WTC11 (cell line): ENCODE results near the gene FBXL13. TPM values are rescaled to one million over a fixed set of nuclear protein-coding genes. Genes with fewer than 3 reads are reported as not detected.

Experiments used
- ATAC-seq: fragments of 200-7000 bp; cut with Tn5 transposase; 2 replicates; pipeline ENCODE4 v1.10.0; 2021; ENCODE audit warnings: mild to moderate bottlenecking, moderate library complexity
- CTCF ChIA-PET: fragments of 300-600 bp; sonication (Branson Sonifier 250); formaldehyde crosslinking; loops from one replicate; lab custom pipeline; 2021; ENCODE audit warnings: antibody characterized with exemption; lab: Charles Lee
- POLR2A ChIA-PET: fragments of 350-600 bp; sonication (Branson Sonifier 250); formaldehyde crosslinking; loops from one replicate; lab custom pipeline; 2021; ENCODE audit warnings: antibody characterized with exemption; lab: Charles Lee
- DNase-seq: peaks from one replicate; pipeline ENCODE4 v3.0.0; 2021; ENCODE audit warnings: low spot score
- H3K27ac Mint-ChIP-seq: 2 replicates; pipeline ENCODE4 v1.8.0; 2021; ENCODE audit warnings: mixed read lengths
- H3K27me3 Mint-ChIP-seq: 2 replicates; pipeline ENCODE4 v1.8.0; 2021; ENCODE audit warnings: low read depth, mild to moderate bottlenecking, moderate library complexity, mixed read lengths
- H3K36me3 Mint-ChIP-seq: 2 replicates; pipeline ENCODE4 v1.8.0; 2021; ENCODE audit warnings: mixed read lengths
- H3K4me1 Mint-ChIP-seq: 2 replicates; pipeline ENCODE4 v1.8.0; 2022; ENCODE audit warnings: mixed read lengths
- H3K4me3 Mint-ChIP-seq: 2 replicates; pipeline ENCODE4 v1.8.0; 2021; ENCODE audit warnings: mild to moderate bottlenecking, moderate library complexity, mixed read lengths
- H3K9me3 Mint-ChIP-seq: 2 replicates; pipeline ENCODE4 v1.8.0; 2021; ENCODE audit warnings: mixed read lengths
- ATF2 ChIP-seq: sonication (generic); formaldehyde crosslinking; IDR thresholded peaks from 2 replicates; pipeline ENCODE4 v1.8.1; 2022; ENCODE audit warnings: low read depth, missing genetic modification reagents, borderline replicate concordance
- CREB1 ChIP-seq: sonication (generic); formaldehyde crosslinking; IDR thresholded peaks from 2 replicates; pipeline ENCODE4 v1.8.0; 2023; ENCODE audit warnings: mild to moderate bottlenecking, missing genetic modification reagents
- ELF4 ChIP-seq: sonication (generic); formaldehyde crosslinking; IDR thresholded peaks from 2 replicates; pipeline ENCODE4 v1.8.1; 2022; ENCODE audit warnings: low read depth, mild to moderate bottlenecking, moderate library complexity, missing genetic modification reagents
- GABPB1 ChIP-seq: sonication (generic); formaldehyde crosslinking; IDR thresholded peaks from 2 replicates; pipeline ENCODE4 v1.8.1; 2023; ENCODE audit warnings: mild to moderate bottlenecking, missing genetic modification reagents
- GTF2I ChIP-seq: fragments of 250-450 bp; sonication (Bioruptor Pico); conservative IDR thresholded peaks from 2 replicates; pipeline ENCODE4 v1.4.0; 2021; ENCODE audit warnings: mild to moderate bottlenecking
- MLX ChIP-seq: sonication (generic); formaldehyde crosslinking; IDR thresholded peaks from 2 replicates; pipeline ENCODE4 v1.8.1; 2023; ENCODE audit warnings: mild to moderate bottlenecking, missing genetic modification reagents, moderate library complexity
- SP1 ChIP-seq: sonication (generic); formaldehyde crosslinking; conservative IDR thresholded peaks from 2 replicates; pipeline ENCODE4 v1.8.1; 2022; ENCODE audit warnings: missing genetic modification reagents
- ZNF263 ChIP-seq: sonication (generic); formaldehyde crosslinking; IDR thresholded peaks from 2 replicates; pipeline ENCODE4 v1.8.1; 2022; ENCODE audit warnings: low read depth, mild to moderate bottlenecking, moderate library complexity, missing genetic modification reagents
- ZNF281 ChIP-seq: sonication (generic); formaldehyde crosslinking; IDR thresholded peaks from 2 replicates; pipeline ENCODE4 v1.8.0; 2023; ENCODE audit warnings: mild to moderate bottlenecking, missing genetic modification reagents
- ZNF396 ChIP-seq: fragments of 250-450 bp; sonication (Bioruptor Pico); IDR thresholded peaks from 2 replicates; pipeline ENCODE4 v1.8.0; 2021; ENCODE audit warnings: mild to moderate bottlenecking, moderate library complexity, borderline replicate concordance
- total RNA-seq: library from RNA; stranded (reverse); gene quantifications from 3 replicates; pipeline ENCODE4 v1.2.3, GENCODE V29; 2021
- TF ChIP-seq, protein P1 (sequence below): sonication (generic); formaldehyde crosslinking; IDR thresholded peaks from 2 replicates; pipeline ENCODE4 v1.8.0; 2022; ENCODE audit warnings: mild to moderate bottlenecking, missing genetic modification reagents
- TF ChIP-seq, protein P2 (sequence below): sonication (generic); formaldehyde crosslinking; conservative IDR thresholded peaks from 2 replicates; pipeline ENCODE4 v1.8.1; 2023; ENCODE audit warnings: mild to moderate bottlenecking, low read depth, missing genetic modification reagents, moderate library complexity
- TF ChIP-seq, protein P3 (sequence below): sonication (generic); formaldehyde crosslinking; IDR thresholded peaks from 2 replicates; pipeline ENCODE4 v1.8.1; 2022; ENCODE audit warnings: missing genetic modification reagents, borderline replicate concordance

Gene FBXL13
- total RNA-seq, 1 experiment from 2014 or later = 1.7 TPM

- no peak overlapping the region for H3K4me3 Mint-ChIP-seq
- TF ChIP-seq MLX (CRISPR knock-in tag) = no peak
- TF ChIP-seq ZNF263 = no peak
- no peak for TF ChIP-seq ZNF396
- no peak for TF ChIP-seq CREB1
- TF ChIP-seq, protein P1, sequence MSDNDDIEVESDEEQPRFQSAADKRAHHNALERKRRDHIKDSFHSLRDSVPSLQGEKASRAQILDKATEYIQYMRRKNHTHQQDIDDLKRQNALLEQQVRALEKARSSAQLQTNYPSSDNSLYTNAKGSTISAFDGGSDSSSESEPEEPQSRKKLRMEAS (CRISPR knock-in tag) = no peak
- TF ChIP-seq ZNF281 (CRISPR knock-in tag) = no peak
- TF ChIP-seq, all 79 proteins: peak for 0
- Mint-ChIP-seq H3K27ac (no peak overlapping the region), H3K27me3 (no peaks in the 10 kb centered on the region), H3K36me3 (no peaks in the 10 kb centered on the region), H3K4me1 (no peaks in the 10 kb centered on the region), H3K9me3 (peaks cover 6% of the 10 kb centered on the region)
- no peak for ATAC-seq
- ChIA-PET CTCF (no interaction called here), POLR2A (no interaction called here)
- no peak for DNase-seq
These were observed 225.5 kb downstream of the FBXL13 start for GRCh38 chr7:102849079-102849478.

DNA sequence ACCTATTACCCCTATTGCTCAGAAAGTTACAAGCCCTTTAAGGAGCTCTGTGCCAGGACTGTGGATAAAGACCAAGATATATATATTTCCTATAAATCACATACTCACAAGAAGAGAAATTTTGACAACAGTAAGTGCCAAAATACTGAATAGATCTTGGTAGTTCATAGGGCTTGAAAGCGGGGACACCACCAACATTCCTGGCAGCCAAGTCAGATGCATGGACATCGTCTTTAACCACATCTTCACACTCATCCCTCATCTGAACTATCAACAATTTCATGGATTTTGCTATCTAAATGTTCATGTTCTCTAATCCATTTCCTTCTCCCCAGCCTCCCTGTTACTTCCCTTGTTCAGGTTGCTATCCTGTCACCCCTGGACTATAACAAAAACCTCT, 229.2 kb downstream of the FBXL13 start:
- Mint-ChIP-seq H3K36me3 (no peaks in the 10 kb centered on the region), H3K4me1 (no peaks in the 10 kb centered on the region), H3K9me3 (no peaks in the 10 kb centered on the region), H3K27ac (no peak overlapping the region), H3K27me3 (no peaks in the 10 kb centered on the region), H3K4me3 (no peak overlapping the region)
- no peak for ATAC-seq
- no peak for TF ChIP-seq ELF4 (CRISPR knock-in tag)
- no peak for TF ChIP-seq GTF2I
- no peak for TF ChIP-seq ATF2 (CRISPR knock-in tag)
- no peak for TF ChIP-seq GABPB1 (CRISPR knock-in tag)
- TF ChIP-seq, protein P2, sequence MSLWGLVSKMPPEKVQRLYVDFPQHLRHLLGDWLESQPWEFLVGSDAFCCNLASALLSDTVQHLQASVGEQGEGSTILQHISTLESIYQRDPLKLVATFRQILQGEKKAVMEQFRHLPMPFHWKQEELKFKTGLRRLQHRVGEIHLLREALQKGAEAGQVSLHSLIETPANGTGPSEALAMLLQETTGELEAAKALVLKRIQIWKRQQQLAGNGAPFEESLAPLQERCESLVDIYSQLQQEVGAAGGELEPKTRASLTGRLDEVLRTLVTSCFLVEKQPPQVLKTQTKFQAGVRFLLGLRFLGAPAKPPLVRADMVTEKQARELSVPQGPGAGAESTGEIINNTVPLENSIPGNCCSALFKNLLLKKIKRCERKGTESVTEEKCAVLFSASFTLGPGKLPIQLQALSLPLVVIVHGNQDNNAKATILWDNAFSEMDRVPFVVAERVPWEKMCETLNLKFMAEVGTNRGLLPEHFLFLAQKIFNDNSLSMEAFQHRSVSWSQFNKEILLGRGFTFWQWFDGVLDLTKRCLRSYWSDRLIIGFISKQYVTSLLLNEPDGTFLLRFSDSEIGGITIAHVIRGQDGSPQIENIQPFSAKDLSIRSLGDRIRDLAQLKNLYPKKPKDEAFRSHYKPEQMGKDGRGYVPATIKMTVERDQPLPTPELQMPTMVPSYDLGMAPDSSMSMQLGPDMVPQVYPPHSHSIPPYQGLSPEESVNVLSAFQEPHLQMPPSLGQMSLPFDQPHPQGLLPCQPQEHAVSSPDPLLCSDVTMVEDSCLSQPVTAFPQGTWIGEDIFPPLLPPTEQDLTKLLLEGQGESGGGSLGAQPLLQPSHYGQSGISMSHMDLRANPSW (CRISPR knock-in tag) = no peak
- ChIA-PET POLR2A (no interaction called here), CTCF (no interaction called here)
- no peak for DNase-seq

DNA sequence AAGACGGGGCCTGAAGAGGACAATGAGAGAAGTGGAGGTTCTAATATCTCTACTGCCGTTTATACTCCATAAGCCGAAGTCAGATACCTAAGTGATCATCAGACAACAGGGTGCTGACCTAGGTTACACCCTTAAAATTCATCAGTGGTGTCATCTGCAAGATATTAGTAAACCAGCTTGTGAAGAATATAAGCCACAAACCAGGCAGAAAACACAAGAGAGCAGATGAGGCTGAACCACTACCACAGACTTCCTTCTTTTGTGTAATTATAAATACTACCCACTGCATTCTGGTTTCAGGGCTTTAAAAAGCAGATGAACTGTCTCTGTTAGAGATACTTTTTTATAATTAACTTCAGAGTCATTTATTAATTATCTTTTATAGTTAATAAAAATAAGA, 230.7 kb downstream of the FBXL13 start:
- no peaks in the 10 kb centered on the region for H3K27me3 Mint-ChIP-seq
- TF ChIP-seq, protein P3, sequence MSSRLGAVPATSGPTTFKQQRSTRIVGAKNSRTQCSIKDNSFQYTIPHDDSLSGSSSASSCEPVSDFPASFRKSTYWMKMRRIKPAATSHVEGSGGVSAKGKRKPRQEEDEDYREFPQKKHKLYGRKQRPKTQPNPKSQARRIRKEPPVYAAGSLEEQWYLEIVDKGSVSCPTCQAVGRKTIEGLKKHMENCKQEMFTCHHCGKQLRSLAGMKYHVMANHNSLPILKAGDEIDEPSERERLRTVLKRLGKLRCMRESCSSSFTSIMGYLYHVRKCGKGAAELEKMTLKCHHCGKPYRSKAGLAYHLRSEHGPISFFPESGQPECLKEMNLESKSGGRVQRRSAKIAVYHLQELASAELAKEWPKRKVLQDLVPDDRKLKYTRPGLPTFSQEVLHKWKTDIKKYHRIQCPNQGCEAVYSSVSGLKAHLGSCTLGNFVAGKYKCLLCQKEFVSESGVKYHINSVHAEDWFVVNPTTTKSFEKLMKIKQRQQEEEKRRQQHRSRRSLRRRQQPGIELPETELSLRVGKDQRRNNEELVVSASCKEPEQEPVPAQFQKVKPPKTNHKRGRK (CRISPR knock-in tag) = no peak
- no peak for TF ChIP-seq SP1 (CRISPR knock-in tag)

More for the DNA sequence above, 230.7 kb downstream of the FBXL13 start:
- Mint-ChIP-seq H3K4me1 (no peaks in the 10 kb centered on the region), H3K27ac (no peak overlapping the region), H3K9me3 (no peaks in the 10 kb centered on the region), H3K36me3 (no peaks in the 10 kb centered on the region), H3K4me3 (no peak overlapping the region)
- POLR2A ChIA-PET = interaction anchor here (0.6 kb wide), 1 partner anchor 82 kb away, joined by 4 read pairs; no protein-coding TSS in a partner anchor
- CTCF ChIA-PET = no interaction called here
- ATAC-seq = no peak
- DNase-seq = no peak
